GM23248 (cell line): ENCODE results near the gene TRIM2. TPM values are rescaled to one million over a fixed set of nuclear protein-coding genes. Genes with fewer than 3 reads are reported as not detected.

Experiments
- DNase-seq: peaks from one replicate; pipeline ENCODE4 v3.0.0-alpha.2; 2015
- H2AFZ ChIP-seq: fragments of 200-600 bp; sonication (generic); 2 replicates; pipeline ENCODE4 v1.6.1; 2016; ENCODE audit warnings: antibody characterized with exemption
- H3F3A ChIP-seq: fragments of 200-600 bp; sonication (generic); 2 replicates; pipeline ENCODE4 v1.6.1; 2016; ENCODE audit warnings: mild to moderate bottlenecking, antibody characterized with exemption, mixed run types; ENCODE audit not compliant: insufficient read depth
- H3K27ac ChIP-seq: fragments of 200-600 bp; sonication (generic); 2 replicates; pipeline ENCODE4 v1.5.1; 2016; ENCODE audit warnings: mild to moderate bottlenecking
- H3K27me3 ChIP-seq: fragments of 200-600 bp; sonication (generic); replicated peaks from 2 replicates; pipeline ENCODE4 v1.6.1; 2016; ENCODE audit warnings: mild to moderate bottlenecking; ENCODE audit not compliant: insufficient read depth
- H3K36me3 ChIP-seq: fragments of 200-600 bp; sonication (generic); 2 replicates; pipeline ENCODE4 v1.6.1; 2016; ENCODE audit warnings: low read depth, mild to moderate bottlenecking
- H3K4me1 ChIP-seq: fragments of 200-600 bp; sonication (generic); 2 replicates; pipeline ENCODE4 v1.6.1; 2016; ENCODE audit warnings: mild to moderate bottlenecking; ENCODE audit not compliant: insufficient read depth
- H3K4me2 ChIP-seq: fragments of 200-600 bp; sonication (generic); one replicate; pipeline ENCODE4 v1.6.1; 2016; ENCODE audit warnings: mild to moderate bottlenecking; ENCODE audit not compliant: unreplicated experiment
- H3K4me3 ChIP-seq: fragments of 200-600 bp; sonication (generic); 2 replicates; pipeline ENCODE4 v1.5.1; 2016; ENCODE audit warnings: mild to moderate bottlenecking
- H3K79me2 ChIP-seq: fragments of 200-600 bp; sonication (generic); 2 replicates; pipeline ENCODE4 v1.6.1; 2016; ENCODE audit warnings: mild to moderate bottlenecking; ENCODE audit not compliant: insufficient read depth
- H3K9ac ChIP-seq: fragments of 200-600 bp; sonication (generic); 2 replicates; pipeline ENCODE4 v1.6.1; 2016; ENCODE audit warnings: mild to moderate bottlenecking
- H3K9me2 ChIP-seq: fragments of 200-600 bp; sonication (generic); 2 replicates; pipeline ENCODE4 v1.6.1; 2016; ENCODE audit warnings: mixed run types, mild to moderate bottlenecking, moderate library complexity; ENCODE audit not compliant: insufficient read depth
- H3K9me3 ChIP-seq: fragments of 200-600 bp; sonication (generic); one replicate; pipeline ENCODE4 v1.6.1; 2017; ENCODE audit warnings: low read depth
- H4K20me1 ChIP-seq: fragments of 200-600 bp; sonication (generic); 2 replicates; pipeline ENCODE4 v1.6.0; 2016; ENCODE audit not compliant: insufficient read depth
- EZH2 ChIP-seq: fragments of 200-600 bp; sonication (generic); IDR thresholded peaks from 2 replicates; pipeline ENCODE4 v1.6.1; 2018; ENCODE audit warnings: antibody characterized with exemption, mild to moderate bottlenecking; ENCODE audit not compliant: insufficient read depth, poor library complexity, severe bottlenecking
- EZH2phosphoT487 ChIP-seq: fragments of 200-600 bp; sonication (generic); IDR thresholded peaks from 2 replicates; pipeline ENCODE4 v1.6.1; 2018; ENCODE audit warnings: antibody characterized with exemption, moderate library complexity, mild to moderate bottlenecking, low read depth; ENCODE audit not compliant: insufficient read depth
- WGBS, 2 experiments: methylation state at CpG; one replicate each; pipeline ENCODE4 v1.1.6; 2015 to 2017; ENCODE audit warnings: low lambda C conversion rate in 2 of 2, low coverage in 1 of 2; ENCODE audit errors: missing lambda C conversion rate in 2 of 2; 5-methylcytosine and 5-hydroxymethylcytosine counted together
- in situ Hi-C: fragments of 300-500 bp; cut with MboI; formaldehyde crosslinking; loops from 2 replicates; pipeline ENCODE4 v1.15.0; 2020
- polyA plus RNA-seq: library from polyadenylated mRNA; unstranded; fragments of >200 nt; fragmentation: Nextera tagmentation; extraction: Ambion mirVana; gene quantifications from 2 replicates; pipeline ENCODE4 v1.2.1, GENCODE V29; 2016
- total RNA-seq: library from RNA; depleted of rRNA; stranded (reverse); fragments of >200 nt; shearing (Covaris generic); gene quantifications from 2 replicates; pipeline ENCODE4 v1.2.3, GENCODE V29; 2014

The TRIM2 gene
- total and polyA plus RNA-seq, 2 experiments from 2014 or later = 12.3 to 26.4 TPM

DNA sequence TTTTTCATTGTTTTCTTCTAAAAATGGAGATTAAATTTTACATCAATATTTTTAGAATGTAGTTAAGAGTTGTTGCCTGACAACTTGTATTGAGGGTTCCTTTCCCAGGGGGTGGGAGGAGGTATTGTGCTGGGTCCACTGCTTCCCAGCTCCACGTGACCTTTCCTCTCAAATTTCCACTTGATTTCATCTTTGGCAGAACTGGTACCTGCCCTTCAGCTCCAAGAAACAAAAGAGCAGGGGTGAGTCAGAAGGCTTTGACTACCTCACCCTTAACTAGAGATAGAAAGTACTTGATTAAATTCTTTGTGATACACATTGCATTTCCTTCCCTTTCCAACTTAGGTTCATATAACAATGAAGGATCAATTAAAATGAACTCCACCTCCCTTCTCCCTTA, 19.7 kb downstream of the TRIM2 start:
- peak; percentile 62 for DNase-seq
- Histone ChIP-seq H3K4me2 (peak overlapping the region; percentile 100), H3K36me3 (no peaks in the 10 kb centered on the region; the same call in 1 of the 2 replicates), H3K9me3 (no peaks in the 10 kb centered on the region), H4K20me1 (no peaks in the 10 kb centered on the region), H3K9me2 (no peaks in the 10 kb centered on the region), H3K4me3 (peak overlapping the region; percentile 77), H3K79me2 (peaks cover 51% of the 10 kb centered on the region), H3F3A (peaks cover 27% of the 10 kb centered on the region), H2AFZ (peak overlapping the region; percentile 85), H3K9ac (peak overlapping the region; percentile 86), H3K27ac (peak overlapping the region; percentile 85), H3K27me3 (no peaks in the 10 kb centered on the region), H3K4me1 (peaks cover 25% of the 10 kb centered on the region)
- TF ChIP-seq EZH2 = no peak
- no peak for TF ChIP-seq EZH2phosphoT487
- in situ Hi-C loops = no loop called here
- 4 to 7% methylated on average over 1 of the region's 1 CpG for WGBS, 2 experiments

DNA sequence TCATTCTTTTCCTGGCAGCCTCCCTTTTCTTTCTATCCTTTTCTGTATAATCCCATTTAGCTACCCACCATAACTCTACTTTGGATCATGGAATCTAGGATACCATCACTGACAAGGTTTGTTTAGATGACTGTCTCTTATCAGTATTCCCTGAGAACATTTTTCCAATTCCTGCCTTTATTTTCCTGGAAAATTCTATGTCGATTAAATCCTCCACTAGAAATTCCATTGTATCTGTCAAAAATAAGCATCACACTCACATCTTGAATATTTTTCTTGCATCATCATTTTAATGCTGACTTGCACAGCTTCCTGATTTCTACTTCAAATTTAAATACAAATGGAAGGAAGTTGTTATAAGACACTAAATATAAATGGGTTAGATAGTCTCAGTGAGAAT, 20.2 kb downstream of the TRIM2 start:
- no peak for TF ChIP-seq EZH2
- TF ChIP-seq EZH2phosphoT487 = no peak
- H3K9me2 ChIP-seq = no peaks in the 10 kb centered on the region
- H3K36me3 ChIP-seq = no peaks in the 10 kb centered on the region; the same call in 1 of the 2 replicates
- peak overlapping the region; percentile 100 for H3K4me2 ChIP-seq
- H3K9ac ChIP-seq = no peak overlapping the region
- H4K20me1 ChIP-seq = no peaks in the 10 kb centered on the region
- no peak for DNase-seq
- peaks cover 27% of the 10 kb centered on the region for H3F3A ChIP-seq
- WGBS, 2 experiments = 51 to 63% methylated on average over 1 of the region's 1 CpG
- in situ Hi-C loops = no loop called here
- no peaks in the 10 kb centered on the region for H3K9me3 ChIP-seq
- H2AFZ ChIP-seq = no peak overlapping the region
- H3K79me2 ChIP-seq = peaks cover 57% of the 10 kb centered on the region
- H3K27ac ChIP-seq = no peak overlapping the region
- peak overlapping the region; percentile 77 for H3K4me3 ChIP-seq
- no peaks in the 10 kb centered on the region for H3K27me3 ChIP-seq
- H3K4me1 ChIP-seq = peaks cover 25% of the 10 kb centered on the region

DNA sequence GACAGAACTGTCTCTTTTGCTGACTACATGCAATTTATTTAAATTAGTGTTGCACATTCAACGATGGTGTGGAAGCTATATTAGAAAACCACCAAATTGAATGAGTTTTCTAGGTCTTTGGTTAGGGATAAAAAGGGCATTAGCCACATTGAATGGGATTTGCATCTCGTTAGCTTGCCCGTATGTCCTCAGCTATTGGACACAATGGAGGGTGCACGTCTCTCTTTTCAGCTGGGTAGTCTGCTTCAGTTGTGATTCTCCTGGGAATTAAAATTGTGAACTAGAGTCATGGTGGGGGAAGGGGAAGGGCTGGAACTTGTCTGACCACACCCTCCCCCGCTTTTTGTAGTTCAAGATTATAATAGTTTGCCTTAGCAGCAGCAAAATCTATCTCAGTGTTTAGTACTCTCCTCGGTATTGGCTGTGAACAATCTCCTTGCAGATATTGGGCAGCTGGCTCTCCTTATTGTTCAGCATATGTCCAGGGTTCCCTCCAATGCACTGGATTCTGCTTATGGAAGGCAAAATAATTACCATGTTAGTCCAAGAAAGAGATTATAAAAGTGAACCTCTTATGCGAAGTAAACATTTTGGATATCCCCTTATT, 23.3 kb downstream of the TRIM2 start:
- Histone ChIP-seq H3K9me2 (no peaks in the 10 kb centered on the region), H2AFZ (no peak overlapping the region), H3K4me1 (peaks cover 28% of the 10 kb centered on the region), H3K4me3 (no peak overlapping the region), H3K9me3 (no peaks in the 10 kb centered on the region), H3F3A (peaks cover 19% of the 10 kb centered on the region), H3K79me2 (peaks cover 71% of the 10 kb centered on the region), H3K27me3 (no peaks in the 10 kb centered on the region), H3K27ac (no peak overlapping the region), H4K20me1 (no peaks in the 10 kb centered on the region), H3K4me2 (no peak overlapping the region), H3K36me3 (no peaks in the 10 kb centered on the region; the same call in 1 of the 2 replicates), H3K9ac (no peak overlapping the region)
- TF ChIP-seq EZH2phosphoT487 (no peak), EZH2 (no peak)
- in situ Hi-C loops = no loop called here
- no peak for DNase-seq
- WGBS, 2 experiments = 92 to 93% methylated on average over 7 of the region's 7 CpGs

DNA sequence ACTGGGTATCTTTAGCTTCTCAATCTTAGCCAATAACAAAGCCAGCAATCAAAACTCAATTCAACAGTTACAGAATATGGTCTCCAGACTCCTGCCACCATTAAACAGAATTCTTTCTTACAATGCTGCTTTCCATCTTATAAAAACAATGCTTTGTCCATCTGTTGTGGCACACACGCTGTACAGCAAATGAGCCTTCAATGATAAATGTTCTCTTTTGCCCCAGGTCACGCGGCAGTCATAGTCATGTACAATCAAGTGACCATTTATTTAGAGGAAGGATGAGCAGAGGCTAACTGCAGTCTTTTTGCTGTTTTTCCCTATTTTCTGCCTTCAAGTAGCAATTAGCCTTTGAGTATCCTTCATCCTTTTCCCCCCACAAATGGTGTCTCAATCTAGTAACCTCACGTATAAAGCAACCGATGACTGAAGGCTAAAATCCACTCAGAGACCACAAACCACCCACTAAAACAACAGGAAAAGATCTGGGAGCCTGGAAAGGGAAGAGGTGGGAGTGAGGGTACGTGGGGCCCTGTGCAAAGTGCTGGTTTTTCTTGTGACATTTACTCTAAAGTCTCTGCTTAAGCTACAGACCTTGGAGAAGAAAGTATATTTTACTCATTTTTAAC, 24.4 kb downstream of the TRIM2 start:
- no peak for DNase-seq
- Histone ChIP-seq H3K9me2 (no peaks in the 10 kb centered on the region), H3K27ac (no peak overlapping the region), H2AFZ (no peak overlapping the region), H4K20me1 (no peaks in the 10 kb centered on the region), H3K9me3 (no peaks in the 10 kb centered on the region), H3K79me2 (peaks cover 71% of the 10 kb centered on the region), H3K9ac (no peak overlapping the region), H3K36me3 (no peaks in the 10 kb centered on the region; the same call in 1 of the 2 replicates), H3K27me3 (no peaks in the 10 kb centered on the region), H3K4me1 (peaks cover 36% of the 10 kb centered on the region), H3K4me3 (no peak overlapping the region), H3F3A (peaks cover 25% of the 10 kb centered on the region), H3K4me2 (no peak overlapping the region)
- TF ChIP-seq EZH2phosphoT487 (no peak), EZH2 (no peak)
- 78 to 80% methylated on average over 6 of the region's 6 CpGs for WGBS, 2 experiments
- in situ Hi-C loops = no loop called here
